NCI-H82 treated with DMSO at 0.1 percent for 48 hours (cell line): ENCODE measurements around the gene CCT2.
"Not testable (repeated sequence)": the region's sequence is repeated elsewhere in the genome, so short reads cannot be mapped to it uniquely, and the experiment has no call there.

Experiments used
- DNase-seq: peaks from one replicate; lab custom pipeline; 2025; ENCODE audit not compliant: unreplicated experiment; lab: John Stamatoyannopoulos, UW

Gene CCT2

DNA sequence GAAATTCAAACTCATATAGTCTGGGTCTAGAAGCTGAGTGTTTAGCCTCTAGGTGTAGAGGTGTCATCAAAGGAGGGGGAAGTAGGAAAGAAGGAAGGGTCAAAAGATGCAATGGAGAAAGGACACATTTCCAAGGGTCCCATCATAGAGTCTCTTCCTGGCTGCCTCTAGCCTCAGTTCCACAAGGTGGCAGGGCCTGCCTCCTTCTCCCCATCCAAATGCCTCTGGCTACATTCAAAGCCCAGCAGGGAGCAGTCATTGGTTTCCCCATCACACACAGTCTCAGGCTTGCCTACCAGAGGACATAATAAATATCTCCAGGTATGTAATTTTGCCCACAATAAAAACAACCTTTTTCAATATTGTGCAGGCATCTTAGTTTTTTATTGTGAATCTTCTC, 2.1 kb upstream of the CCT2 start:
- DNase-seq, result no peak

DNA sequence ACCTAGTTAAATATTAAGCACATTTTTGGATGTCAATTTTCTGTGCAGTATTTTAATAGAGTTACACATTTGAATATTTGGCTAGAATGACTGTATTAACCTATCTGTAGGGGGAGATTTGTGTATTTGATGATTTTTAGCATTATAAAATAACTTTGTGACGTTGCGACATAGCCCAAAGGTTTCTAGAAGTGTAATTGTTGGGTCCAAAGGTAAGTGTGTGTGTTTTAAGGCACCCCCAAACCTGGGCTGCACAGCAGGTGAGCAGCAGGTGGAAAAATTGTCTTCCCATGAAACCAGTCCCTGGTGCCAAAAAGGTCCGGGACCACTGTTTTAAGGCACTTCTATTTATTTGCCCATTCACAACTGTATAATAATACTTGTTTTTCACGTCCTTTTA, 3.3 kb downstream of the CCT2 start:
- no peak for DNase-seq

DNA sequence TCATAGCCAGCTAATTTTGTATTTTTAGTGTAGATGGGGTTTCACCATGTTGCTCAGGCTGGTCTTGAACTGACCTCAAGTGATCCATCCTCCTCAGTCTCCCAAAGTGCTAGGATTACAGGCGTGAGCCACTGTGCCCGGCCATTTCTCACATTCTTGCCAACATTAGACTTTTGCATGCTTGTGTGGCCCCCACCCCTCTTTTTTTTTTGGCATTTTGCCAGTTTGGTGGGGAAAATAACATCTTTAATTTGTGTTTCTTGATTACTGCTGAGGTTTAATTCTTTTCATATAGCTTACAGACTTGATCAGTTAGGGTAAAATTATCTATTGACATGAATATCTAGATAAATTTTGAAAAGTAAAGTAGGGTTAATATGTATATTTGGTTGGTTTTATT, 3.8 kb downstream of the CCT2 start:
- no peak for DNase-seq

DNA sequence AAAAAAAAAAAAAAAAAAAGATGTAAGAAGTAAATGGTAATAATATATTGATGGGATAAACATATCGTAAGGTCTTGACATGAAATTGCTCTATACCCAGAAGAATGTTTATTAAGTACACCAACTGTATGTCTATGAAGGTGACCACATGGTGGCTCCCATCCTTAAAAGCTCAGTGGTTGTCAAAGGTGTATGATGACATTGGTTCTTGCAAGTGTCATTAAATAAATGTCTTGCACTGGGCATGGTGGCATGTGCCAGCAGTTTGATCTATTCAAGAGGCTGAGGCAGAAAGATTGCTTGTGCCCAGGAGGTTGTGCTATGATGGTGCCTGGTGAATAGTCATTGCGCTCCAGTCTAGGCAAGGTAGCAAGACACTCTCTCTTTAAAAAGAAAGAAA, 10.4 kb downstream of the CCT2 start:
- DNase-seq, result no peak

DNA sequence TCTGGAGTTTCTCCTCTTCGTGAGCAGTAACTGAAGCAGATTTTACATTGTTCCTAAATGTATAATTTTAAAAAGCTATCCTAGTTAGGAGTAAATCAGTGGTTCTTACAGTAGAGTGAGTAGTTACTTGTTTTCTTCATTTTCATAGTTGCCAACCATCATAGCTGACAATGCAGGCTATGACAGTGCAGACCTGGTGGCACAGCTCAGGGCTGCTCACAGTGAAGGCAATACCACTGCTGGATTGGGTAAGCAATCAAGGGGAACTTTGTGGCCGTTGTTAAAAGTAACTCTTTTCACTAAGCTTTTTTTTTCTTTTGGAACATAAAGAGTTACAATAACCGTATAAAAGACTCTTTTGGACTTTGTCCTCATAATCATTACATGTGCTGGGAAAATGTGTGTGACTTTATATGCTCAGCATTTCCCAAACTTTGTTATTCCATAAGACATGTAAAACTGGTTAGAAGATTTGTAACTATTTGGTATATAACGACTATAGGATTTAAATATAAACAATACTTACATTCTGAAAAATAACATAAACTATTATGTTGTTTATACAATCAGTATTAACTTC, 13.0 kb downstream of the CCT2 start:
- DNase-seq, result no peak

DNA sequence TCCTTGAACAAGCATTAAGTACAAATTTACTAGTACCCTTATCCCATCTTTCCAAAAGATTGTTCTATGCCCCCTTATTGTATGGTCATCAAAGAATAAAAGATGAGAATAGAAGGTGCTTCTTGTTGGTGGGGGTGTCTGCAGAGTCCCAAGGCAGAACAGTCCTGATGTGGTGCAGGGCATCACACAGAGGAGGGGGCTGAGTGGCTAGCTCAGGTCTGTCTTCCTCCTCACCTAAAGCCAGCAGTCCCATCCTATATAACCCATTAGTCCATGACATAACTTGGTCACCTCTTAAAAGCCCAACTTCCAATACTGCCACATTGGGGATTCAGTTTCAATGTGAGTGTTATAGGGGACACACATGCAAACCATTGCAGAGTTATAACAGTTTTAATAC, 15.5 kb downstream of the CCT2 start:
- no peak for DNase-seq

DNA sequence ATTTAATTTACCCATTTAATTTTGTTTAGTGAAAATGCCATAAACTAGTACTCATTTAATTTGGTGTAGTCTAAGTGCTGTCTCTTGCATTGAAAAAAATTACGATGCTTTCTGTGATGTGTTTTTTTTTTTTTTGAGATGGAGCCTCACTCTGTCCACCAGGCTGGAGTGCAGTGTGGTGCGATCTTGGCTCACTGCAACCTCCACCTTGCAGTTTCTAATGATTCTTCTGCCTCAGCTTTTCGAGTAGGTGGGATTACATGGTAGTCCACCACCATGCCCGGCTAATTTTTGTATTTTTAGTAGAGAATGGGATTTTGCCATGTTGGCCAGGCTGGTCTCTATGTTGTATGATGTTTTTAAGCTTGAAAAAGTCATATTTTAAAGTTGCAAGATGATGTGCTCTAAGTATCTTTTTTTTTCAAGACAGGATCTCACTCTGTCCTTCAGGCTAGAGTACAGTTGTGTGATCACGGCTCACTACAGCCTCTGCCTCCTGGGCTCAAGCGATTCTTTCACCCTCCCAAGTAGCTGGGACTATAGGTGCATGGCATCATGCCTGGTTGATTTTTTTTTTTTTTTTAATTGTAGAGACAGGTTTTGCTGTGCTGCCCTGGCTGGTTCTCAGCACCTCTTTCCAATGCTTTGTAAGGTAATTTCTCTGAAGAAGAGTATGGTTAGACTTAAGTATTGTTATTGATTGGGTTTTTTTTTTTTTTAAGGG, 16.9 kb downstream of the CCT2 start:
- DNase-seq, result no peak

DNA sequence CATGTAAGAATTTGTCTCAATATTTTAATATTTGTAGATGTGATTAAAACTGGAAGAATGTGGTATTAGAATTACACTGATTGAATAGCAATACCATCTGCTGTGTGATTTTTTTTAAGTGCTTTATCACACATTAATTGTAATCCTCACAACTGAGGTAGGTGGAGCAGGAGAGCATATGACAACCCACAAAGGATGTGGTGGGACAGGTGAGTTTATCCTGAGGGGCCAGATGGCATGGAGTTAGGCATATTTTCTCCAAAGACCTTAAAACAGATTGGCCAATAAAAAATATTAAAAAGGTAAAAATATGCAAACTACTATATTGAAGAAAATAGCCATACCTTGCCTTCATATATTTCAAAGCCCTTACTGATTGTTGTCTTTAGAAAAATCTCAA, 17.7 kb downstream of the CCT2 start:
- DNase-seq, result no peak

DNA sequence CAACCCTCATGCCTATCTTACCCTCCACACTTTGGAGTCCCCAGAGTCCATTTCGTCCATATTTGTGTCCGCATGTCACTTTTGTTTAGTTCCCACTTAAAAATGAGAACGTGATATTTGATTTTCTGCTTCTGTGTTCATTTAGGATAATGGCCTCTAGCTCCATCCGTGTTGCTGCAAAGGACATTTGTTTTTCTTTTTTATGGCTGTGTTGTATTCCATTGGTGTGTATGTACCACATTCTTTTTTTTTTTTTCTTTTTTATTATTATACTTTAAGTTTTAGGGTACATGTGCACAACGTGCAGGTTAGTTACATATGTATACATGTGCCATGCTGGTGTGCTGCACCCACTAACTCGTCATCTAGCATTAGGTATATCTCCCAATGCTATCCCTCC, 18.3 kb downstream of the CCT2 start:
- DNase-seq, result not testable (repeated sequence)

DNA sequence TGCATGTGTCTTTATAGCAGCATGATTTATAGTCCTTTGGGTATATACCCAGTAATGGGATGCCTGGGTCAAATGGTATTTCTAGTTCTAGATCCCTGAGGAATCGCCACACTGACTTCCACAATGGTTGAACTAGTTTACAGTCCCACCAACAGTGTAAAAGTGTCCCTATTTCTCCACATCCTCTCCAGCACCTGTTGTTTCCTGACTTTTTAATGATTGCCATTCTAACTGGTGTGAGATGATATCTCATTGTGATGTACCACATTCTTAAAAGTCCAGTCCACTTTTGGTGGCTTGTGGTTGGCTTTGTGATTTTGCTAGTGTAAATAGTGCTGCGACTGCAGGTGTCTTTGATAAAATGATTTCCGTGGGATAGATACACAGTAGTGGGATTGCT, 19.0 kb downstream of the CCT2 start:
- not testable (repeated sequence) for DNase-seq

DNA sequence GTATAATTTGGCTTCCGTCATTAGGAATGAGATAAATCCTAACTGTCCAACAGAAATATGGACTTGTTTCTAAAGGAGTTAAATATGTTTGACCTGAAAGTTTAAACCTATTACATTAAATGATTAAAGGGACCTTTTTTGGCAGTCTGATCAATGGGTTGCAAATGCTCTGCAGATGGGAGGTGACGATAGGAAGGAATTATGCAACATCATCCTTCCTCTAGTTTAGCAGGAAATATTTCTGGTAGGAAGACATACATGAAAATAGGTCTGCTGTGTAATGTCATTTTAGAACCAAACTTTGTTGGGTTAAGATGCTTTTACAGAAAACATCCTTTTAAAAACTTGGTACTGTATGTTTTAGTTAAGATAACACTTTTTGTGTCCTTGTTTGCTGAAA, 22.9 kb downstream of the CCT2 start:
- no peak for DNase-seq

DNA sequence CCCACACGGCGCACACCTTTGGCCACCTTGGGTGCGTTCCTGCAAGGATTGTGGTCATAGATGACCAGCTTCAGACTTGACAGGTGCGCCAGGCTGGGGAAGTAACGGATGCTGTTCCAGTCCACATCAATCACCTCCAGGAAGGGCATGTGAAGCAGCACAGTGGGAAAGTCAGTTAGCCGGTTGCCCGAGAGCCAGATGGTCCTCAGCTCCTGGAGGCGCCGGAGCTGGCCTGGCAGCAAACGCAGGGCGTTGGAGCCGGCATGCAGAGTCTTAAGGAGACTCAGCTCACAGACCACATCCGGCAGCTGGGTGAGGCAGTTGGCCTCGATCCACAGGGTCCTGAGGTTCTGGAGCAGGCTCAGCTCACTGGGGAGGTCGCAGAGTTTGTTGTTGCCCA, 24.9 kb downstream of the CCT2 start:
- no peak for DNase-seq

DNA sequence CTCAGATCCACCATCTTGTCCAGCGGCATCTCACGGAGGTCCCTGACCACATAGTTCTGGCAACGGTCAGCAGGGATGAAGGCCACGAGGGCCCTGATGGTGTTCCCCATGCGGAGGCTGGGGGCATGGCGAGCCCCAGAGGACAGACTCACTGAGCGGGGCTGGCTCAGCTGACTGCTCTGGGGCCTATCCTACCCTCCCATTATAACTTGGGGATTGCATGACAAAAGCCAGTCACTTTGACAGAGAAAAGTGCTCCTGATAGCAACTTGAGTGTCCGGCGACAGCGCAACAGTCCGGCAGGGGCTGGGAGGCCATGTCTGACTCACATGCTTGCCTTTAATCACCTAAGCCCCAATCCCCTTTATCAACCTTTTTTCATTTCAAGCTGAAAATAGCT, 25.5 kb downstream of the CCT2 start, which contains the start of gene LRRC10:
TSS of gene LRRC10 (minus strand) at position 179 of the 400 bp plus-strand sequence. CDS start at position 110, 69 bp downstream.
- DNase-seq, result no peak

DNA sequence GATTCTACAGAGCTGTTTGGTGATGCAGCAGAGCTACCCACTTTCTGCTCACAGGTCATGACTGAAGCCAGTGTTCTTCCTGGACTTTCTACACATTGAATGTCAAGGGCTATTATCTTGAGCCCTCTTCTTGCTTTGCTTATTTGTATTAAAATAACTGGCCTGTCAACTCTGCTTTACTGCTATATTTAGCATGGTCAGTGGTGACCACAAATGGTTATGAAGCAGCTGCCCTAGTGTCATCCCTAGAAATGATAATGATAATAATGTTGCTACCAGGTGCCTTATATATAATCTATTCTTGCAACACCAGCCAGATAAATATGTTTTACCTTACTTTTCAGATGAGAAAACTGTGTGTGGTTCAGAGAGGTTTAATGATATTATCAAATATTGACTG, 28.1 kb downstream of the CCT2 start:
- DNase-seq, result no peak

DNA sequence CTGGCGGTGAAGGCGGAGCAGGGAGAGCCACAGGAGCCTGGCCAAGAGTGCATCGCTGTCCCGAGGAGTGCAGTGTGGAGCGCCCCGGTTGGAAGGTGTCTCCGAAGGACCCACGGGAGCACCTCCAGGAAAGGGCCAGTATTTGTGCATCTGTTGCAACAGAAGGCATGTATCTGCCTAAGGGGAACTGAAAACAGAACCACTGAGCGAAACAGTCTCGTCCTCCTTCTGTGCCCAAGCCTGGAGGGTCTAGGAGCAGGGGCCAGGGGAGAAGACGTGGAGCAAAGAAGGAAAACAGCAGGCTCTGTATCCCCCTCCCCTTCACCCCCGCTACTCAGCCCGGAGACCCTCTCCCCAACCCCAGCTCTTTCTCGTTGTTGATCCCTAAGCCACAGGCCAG, 30.8 kb downstream of the CCT2 start:
- DNase-seq, result no peak

DNA sequence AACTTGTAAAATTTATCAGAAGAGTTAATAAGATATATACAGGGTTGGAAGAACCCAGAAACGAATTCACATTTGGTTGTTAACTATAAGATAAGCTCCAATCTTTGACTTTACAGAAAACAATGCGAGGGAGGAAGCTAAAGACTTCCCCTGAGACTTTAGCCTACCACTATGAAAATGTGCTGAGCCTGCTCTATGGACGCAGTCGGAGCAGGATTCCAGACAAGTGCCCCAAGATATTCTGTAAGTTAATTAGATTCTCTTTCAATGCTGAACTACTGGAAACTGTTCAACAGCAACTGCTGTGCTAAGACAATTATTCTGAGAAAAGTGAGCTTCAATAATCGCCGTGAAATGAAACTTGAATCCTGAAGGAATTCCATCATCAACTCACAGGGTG, 33.8 kb downstream of the CCT2 start:
- no peak for DNase-seq

DNA sequence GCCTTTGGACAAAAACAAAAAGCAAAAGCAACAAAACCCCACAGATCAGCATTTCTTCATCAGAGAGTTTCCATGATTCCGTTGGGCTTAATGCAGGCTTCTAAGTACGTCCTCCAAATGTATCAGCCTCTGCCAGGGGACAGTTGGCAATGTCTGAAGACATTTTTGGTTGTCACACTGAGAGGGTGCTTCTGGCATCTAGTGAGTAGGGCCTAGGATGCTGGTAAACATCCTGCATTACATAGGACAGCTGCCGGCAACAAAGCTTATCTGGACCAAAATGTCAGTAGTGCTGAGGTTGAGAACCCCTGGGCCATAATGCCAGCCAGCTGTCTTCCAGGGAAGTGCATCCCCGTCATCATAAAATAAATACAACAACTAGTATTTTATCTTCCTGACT, 34.8 kb downstream of the CCT2 start:
- DNase-seq, result no peak

DNA sequence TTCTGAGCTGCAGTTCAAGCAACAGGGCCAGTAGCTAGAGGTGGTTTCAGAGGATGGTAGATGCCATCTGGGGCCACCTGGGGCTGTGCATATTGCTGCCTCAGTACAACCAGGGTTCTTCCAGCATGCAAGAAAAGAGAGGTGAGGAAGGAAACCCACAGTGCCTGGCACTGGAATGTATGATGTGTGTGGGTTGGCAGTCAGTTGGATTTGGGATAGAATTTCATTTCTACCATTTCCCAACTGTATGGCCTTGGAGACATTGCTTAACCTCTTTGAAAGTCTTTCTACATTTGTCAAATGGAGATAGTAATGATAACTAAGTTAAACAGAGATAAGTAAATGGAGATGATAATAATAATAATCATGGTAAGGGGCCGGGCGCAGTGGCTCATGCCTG, 35.7 kb downstream of the CCT2 start:
- no peak for DNase-seq

DNA sequence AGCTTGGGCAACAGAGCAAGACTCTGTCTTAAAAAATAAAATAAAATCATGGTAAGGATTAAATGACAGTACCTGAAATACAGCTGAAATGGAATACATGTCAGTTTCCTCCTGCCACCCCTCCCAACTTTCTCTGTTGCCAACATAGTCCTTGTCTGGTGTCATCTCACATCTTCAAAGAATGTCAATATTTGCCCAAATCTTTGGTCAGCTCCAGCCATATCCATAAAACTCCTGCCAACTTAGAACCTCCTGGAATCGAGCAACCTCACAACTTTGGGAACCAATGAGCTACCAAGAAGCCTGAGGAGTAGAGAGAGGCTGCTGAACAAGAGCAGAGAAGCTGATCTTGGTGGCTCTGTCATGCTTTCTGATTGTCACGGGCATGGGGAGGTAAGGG, 36.3 kb downstream of the CCT2 start:
- DNase-seq, result no peak

DNA sequence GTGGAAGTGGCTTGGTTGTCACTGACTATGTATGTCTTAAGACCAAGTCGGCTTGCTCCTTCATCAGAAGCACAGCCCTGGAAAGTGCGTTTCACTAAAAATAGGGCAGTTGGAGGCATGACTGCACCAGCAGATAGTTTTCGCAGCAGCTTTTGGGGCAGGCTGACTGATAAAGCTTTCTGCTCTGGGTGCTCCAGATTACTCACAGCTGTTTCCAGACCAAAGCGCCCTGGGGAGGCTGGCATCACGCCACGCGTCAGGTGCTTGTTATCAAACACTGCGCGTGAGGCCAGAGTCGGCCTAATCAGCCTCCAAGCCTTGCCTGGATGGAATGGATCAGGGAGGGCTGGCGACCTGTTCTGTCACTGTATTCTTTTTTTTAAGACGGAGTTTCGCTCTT, 38.7 kb downstream of the CCT2 start:
- DNase-seq, result no peak

DNA sequence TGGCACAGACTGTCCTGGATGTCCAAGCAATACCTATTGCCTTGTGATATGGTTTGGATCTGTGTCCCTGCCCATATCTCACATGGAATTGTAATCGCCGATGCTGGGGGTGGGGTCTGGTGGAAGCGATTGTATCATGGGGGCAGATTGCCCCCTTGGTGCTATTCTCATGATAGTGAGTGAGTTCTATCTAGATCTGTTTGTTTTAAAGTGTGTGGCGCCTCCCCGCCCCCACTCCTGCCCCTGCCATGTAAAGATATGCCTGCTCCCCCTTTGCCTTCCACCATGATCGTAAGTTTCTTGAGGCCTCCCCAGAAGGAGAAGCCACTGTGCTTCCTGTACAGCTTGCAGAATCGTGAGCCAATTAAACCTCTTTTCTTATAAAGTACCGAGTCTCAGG, 42.2 kb downstream of the CCT2 start:
- no peak for DNase-seq

DNA sequence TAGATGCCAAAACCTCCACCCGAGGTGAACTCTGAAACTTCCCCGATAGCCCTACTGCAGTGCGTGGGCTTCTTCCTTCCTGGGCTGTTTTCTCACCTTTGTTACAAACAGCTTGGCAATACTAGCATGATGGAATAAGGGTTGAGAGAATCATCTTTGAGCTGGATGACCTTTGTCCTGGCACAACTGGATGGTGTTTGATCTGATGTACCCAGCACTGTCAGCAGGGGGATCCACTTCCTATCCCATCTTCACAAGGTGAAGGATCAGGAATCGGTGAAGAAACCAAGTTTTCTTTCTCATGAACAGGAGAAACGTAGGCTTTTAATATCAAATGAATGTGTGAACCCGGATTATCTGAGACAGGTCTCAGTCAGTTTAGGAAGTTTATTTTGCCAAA, 44.9 kb downstream of the CCT2 start:
- DNase-seq, result no peak

DNA sequence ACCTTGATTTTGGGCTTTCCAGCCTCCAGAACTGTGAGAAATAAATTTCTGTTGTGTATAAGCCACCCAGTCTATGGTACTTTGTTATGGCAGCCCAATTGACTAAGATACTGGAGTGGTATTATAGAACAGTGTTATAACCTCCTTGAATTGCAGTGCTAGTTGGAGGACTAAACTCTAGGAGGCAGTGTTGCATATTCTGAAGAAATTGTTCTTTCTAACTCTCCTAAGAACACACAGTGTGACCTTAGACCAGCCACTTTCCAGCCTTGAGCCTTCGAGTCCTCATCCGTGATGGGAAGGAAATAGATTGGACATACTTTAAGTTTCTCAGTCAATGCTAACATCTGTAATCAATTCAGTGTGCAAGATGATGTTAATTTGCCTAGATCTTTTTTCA, 47.8 kb downstream of the CCT2 start:
- no peak for DNase-seq
